HG02840 (cell line): ENCODE results near the gene LZTS3.
"Not testable (repeated sequence)": the region's sequence is repeated elsewhere in the genome, so short reads cannot be mapped to it uniquely, and the experiment has no call there.

Source experiments
- ATAC-seq: cut with Tn5 transposase; IDR thresholded peaks from one replicate; pipeline ENCODE4 v1.9.1; 2021; ENCODE audit warnings: mild to moderate bottlenecking, moderate library complexity, moderate number of reproducible peaks; ENCODE audit not compliant: unreplicated experiment, low FRiP score

Gene LZTS3

DNA sequence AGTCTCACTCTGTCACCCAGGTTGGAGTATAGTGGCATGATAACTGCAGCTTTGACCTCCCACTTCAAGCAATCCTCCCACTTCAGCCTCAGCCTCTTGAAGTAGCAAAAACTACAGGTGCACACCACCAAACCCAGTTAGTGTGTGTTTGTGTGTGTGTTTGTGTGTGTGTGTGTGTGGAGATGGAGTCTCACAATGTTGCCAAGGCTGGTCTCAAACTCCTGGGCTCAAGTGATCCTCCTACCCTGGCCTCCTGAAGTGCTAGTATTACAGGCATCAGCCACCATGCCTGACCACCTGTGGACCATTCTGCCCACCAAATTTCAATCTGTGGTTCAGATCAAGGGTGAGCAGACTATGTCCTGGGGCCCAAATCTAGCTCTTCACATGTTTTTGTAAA, 22.4 kb downstream of the LZTS3 start:
- ATAC-seq: no peak

DNA sequence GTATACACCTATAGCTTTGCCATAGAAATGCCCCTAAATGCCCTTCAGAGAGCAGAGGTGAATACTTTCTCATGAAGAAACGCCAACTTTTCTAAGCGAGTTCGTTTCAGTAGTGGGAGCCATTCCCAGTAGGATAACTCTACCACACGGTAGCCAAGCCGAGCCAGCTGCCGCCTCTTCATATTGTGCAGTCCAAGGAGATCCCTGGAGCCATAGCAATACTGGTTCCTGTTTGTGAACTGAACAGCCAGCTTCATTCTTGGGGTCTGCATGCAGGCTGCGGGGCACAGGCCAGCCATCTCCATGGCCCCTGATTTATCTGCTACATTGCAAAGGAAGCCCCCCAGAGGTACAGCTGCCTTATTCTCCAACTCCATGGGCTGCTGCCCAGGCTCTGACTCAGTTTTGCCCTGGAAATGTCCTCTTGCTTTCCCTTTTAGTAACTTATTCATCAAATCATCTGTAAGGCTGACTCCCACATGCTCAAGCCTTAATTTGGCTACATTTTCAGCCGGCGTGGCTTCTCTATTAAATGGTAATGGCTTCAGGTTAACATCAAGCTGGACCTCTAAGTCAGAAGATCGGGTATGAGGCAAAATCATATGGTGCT, 26.5 kb downstream of the LZTS3 start:
- ATAC-seq: no peak

- no peak for ATAC-seq
Observed at GRCh38 chr20:3141757-3142156, 31.6 kb downstream of the LZTS3 start.

DNA sequence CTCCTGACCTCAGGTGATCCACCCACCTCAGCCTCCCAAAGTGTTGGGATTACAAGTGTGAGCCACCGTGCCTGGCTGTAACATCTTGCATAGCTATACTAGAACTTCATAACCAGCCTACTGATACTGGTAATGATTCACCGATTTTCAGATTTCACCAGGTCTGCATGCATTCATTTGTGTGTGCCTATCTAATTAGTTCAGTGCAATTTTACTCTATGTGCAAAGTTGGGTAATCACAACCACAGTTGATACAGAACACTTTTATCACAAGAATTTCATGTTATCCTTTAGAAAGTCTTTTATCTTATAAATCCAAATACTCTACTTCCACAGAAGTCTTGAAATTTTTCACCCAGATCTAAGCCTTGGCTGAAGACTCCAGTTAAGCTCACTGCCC, 35.9 kb downstream of the LZTS3 start:
- ATAC-seq: no peak

DNA sequence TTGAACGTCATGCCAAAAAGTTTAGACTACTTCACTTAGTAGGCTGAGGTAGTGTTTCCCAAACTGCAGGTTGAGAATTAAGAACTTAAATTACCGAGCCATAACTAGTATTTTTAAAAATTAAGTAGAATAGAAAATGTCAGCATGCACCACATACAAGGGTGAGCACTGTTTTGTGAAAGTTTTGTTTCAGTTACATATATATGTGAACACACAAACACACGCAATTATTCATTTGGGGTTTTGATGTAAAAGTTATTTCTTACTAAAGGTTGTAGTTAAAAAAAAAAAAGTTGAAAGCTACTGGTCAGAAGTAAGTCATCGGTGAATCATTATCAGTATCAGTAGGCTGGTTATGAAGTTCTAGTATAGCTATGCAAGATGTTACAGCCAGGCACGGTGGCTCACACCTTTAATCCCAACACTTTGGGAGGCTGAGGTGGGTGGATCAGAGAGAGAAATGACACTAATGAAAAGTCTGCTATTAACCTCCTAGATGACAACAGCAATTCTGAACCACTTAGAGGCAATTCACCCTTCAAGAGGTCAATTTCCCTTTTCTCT, 37.8 kb downstream of the LZTS3 start:
- no peak for ATAC-seq

DNA sequence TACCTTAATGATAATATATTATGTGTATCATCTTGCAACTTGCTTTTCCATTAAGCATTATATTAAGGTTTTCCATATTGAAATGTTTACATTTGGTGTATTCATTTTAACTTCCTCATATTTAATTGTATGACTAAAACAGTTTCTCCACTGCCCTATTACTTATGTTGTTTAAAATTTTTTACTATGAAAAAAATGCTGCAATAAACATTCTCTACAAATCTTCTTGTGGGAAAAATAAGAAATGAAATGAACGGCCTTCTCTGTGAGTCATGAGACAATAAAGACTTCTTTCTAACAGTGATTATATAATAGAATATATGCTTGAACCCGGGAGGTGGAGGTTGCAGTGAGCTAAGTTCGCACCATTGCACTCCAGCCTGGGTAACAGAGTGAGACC, 39.2 kb downstream of the LZTS3 start:
- ATAC-seq: no peak

GRCh38 chr20:3133155-3133554, 40.2 kb downstream of the LZTS3 start:
- ATAC-seq: no peak

- no peak for ATAC-seq
Observed at GRCh38 chr20:3130051-3130600, 43.2 kb downstream of the LZTS3 start.

- ATAC-seq: no peak
Observed at GRCh38 chr20:3129094-3129493, 44.3 kb downstream of the LZTS3 start.

GRCh38 chr20:3128275-3128984, 44.9 kb downstream of the LZTS3 start:
- no peak for ATAC-seq

GRCh38 chr20:3126527-3126859, 46.9 kb downstream of the LZTS3 start:
- no peak for ATAC-seq

DNA sequence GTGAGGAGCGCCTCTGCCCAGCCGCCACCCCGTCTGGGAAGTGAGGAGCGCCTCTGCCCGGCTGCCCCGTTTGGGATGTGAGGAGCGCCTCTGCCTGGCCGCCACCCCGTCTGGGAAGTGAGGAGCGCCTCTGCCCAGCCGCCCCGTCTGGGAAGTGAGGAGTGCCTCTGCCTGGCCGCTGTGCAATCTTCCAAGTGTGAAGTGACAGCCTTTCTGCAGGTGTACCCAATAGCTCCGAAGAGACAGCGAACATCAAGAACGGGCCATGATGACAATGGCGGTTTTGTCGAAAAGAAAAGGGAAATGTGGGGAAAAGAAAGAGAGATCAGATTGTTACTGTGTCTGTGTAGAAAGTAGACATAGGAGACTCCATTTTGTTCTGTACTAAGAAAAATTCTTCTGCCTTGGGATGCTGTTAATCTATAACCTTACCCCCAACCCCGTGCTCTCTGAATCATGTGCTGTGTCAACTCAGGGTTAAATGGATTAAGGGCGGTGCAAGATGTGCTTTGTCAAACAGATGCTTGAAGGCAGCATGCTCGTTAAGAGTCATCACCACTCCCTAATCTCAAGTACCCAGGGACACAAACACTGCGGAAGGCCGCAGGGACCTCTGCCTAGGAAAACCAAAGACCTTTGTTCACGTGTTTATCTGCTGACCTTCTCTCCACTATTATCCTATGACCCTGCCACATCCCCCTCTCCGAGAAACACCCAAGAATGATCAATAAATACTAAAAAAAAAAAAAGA, 47.4 kb downstream of the LZTS3 start:
- not testable (repeated sequence) for ATAC-seq

- ATAC-seq: not testable (repeated sequence)
Observed at GRCh38 chr20:3124773-3125560, 48.4 kb downstream of the LZTS3 start.

DNA sequence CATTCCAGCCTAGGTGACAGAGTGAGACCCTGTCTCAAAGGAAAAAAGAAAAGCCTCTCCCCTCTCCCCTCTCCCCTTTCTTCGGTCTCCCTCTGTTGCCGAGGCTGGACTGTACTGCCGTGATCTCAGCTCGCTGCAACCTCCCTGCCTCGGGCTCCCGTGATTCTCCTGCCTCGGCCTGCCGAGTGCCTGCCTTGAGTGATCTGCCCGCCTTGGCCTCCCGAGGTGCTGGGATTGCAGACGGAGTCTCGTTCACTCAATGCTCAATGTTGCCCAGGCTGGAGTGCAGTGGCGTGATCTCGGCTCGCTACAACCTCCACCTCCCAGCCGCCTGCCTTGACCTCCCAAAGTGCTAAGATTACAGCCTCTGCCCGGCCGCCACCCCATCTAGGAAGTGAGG, 49.2 kb downstream of the LZTS3 start:
- not testable (repeated sequence) for ATAC-seq

- no peak for ATAC-seq
Observed at GRCh38 chr20:3123542-3123941, 49.8 kb downstream of the LZTS3 start.

GRCh38 chr20:3121955-3122610, 51.3 kb downstream of the LZTS3 start:
- ATAC-seq: no peak

GRCh38 chr20:3121271-3121911, 52.0 kb downstream of the LZTS3 start:
- no peak for ATAC-seq

DNA sequence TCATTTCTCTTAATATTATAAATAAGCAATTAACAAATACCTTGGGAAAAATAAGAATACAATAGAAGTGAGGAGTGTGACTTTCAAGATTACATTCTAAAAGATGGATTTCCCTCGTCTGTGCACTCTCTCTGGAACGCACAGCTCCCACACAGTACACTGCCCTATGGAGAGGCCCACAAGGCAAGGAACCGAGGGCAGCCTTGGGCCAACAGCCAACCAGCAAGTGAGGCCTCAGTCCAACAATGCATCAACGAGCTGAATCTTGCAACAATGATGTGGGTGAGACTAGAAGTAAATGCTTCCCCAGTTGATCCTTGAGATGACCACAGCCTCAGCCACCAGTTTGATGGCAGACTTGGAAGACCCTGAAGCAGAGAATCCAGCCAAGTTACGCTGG, 54.3 kb downstream of the LZTS3 start:
- ATAC-seq: no peak

GRCh38 chr20:3117839-3118379, 55.4 kb downstream of the LZTS3 start:
- ATAC-seq: not testable (repeated sequence)
